ENCODE data around the gene AKR1B1.

AKR1B1 gene

DNA sequence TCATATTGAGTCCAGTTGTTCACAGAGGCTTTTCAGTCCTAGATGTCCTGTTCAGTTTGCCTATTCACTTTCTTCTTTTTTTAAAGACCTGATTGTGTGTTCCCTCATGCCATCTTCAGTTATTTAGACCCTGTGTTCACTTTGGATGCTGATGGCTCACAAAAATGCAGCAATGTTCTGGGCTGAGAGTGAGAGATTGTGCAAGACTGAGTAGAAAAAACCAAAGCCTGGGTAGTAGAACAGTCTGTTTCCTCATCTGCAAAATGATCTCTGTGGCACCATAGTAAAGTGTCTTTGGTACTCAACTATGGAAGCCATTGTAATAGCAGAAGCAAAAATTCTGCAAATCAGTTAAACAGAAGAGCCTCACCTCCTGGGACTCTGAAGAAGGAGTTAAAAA is 43.2 kb downstream of the AKR1B1 start:
- DNase-seq (ENCODE audit: low spot score), result no peak

DNA sequence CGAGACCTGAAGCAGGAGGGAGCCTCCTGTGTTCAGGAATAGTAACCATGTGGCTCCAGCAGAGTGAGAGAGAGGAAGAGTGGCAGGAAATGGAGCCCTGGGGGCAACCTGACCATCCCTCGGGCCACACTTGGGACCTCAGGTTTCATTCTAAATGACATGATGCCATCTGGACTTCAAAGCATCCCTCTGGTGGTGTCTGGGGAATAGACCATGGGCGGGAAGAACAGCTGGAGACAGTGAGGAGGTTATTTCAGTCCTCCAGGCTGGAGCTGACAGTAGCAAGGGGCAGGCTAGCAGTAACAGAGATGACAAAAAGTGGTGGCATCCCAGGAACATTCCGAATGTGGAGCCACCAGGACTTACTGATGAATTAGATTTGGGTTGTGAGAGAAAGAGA is 44.8 kb downstream of the AKR1B1 start:
- no peak for DNase-seq (ENCODE audit: low spot score)

DNA sequence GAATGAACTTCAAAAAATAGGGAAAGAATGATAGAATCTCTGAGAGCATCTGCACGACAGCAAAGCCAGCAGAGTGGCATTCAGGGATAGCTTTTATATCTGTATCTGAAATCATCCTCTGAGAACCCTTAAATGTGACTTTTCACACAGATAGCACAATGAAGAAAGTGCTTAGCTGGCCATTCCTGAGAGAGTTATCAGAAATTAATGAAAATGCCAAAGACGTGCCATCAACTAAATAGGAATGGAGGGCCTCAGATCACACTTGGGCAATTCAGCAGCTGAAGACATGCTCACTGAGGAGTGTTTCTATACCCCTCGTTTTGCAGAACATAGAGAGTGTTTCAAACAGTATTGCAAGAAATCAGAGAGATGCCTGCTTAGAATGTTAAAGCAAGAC is 51.6 kb downstream of the AKR1B1 start:
- no peak for DNase-seq (ENCODE audit: low spot score)

DNA sequence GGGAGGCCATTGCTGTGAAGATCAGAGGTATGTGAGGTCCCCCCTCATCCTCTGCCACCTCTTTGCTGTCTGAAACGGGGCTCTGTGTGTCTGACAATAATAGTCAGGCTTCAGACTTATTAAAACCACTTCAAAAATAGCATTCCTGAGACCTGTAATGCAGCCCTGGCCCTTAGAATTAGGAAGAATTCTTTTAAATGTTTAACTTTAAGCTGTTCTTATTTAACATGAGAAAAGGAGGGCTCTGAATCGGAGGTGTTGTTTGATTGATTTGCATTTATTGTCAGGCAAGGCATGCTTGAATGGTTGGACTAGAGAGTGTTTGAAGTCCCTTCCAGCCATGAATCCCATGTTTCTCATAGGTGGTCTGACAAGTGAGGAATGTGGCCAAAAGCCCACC is 52.5 kb downstream of the AKR1B1 start:
- no peak for DNase-seq (ENCODE audit: low spot score)

DNA sequence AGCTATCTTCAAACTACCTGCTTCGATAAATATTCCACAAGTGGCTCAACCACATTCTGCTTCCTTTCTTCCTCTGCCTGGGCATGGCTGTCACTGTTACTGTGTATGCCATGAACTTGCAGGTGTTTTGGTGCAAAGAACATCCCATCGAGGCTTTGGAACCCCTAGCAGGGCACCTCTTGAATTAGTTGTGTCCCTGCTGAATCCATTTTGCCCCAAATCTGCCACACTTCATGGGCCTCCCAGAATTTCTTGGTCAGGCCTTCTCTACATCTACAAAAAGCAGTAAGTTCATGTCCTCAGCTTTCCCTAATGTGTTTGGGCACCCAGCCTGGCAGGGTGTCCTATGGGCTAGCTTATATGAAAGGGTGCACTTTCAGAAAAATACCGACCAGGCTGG is 53.6 kb downstream of the AKR1B1 start:
- no peak for DNase-seq (ENCODE audit: low spot score)

DNA sequence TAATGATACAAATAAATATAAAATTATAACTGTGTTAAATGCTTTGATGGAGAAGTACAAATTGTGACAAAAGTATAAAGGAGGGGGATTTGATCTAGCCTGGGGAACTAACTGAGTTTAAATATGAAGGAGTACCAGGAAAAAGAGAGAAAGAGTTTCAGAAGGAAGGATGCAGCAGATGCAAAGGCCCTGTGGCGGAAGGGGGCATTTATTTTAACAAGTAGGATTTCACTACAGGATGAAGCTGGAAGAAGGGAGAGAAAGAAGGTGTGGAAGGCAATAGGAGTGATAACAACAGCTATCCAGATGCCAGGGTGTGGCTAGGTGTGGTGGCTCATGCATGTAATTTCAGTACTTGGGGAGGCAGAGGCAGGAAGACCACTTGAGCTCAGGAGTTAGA is 55.8 kb downstream of the AKR1B1 start:
- DNase-seq (ENCODE audit: low spot score), result no peak

DNA sequence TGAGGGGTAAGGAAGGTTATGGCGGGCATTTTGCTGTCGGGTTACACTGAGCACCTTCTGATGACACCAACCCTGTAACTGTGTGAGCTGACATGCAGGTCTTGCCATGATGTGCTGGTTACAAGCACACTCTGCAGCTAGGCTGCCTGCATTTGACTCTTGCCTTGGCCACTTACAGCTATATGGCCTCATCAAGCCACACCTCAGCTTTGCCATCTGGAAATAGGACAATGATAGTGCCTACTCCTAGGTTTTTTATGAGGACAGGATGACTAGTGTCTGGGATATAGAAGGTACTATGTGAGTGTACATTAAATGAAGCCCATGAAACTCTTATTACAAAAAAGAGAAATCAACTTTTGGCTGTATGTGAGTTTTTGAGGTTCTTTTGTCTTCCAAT is 58.0 kb downstream of the AKR1B1 start:
- DNase-seq (ENCODE audit: low spot score), result no peak

DNA sequence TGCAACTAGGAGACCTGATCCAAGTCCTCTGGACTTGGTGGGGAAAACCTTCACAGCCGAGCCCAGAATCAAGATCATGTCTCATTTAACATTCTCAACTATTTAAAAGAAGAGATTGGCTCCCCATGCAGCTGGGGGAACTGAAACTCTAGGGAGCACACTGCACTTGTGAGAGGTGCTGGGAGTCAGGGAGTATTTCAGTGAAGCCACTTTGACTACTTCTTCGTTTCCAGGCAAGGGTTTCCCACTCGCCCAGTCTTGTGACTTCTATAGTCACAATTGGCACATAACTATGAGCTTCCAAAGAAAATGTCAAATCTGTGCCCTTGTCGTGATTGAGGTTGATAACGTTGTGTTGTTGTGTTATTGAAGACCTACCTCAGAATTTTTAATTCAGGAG is 62.9 kb downstream of the AKR1B1 start:
- no peak for DNase-seq (ENCODE audit: low spot score)

DNA sequence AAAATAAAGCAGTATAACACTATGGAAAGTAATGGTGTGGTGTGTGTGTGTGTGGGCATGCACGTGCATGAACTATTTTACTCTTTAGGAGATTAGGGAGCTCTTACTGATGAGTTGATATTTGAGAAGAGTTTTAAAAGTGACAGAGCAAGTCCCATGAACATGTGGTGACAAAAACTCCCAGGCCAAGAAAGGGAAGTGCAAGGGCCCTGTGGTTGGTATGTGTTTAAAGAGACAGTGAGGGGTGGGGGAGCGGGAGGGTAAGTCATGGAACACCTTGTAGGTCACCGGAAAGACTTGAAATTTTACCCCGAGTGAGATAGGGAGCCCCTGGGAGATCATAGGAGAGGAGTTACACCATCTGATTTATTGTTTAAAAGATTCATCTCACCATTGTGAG is 63.3 kb downstream of the AKR1B1 start:
- no peak for DNase-seq (ENCODE audit: low spot score)

DNA sequence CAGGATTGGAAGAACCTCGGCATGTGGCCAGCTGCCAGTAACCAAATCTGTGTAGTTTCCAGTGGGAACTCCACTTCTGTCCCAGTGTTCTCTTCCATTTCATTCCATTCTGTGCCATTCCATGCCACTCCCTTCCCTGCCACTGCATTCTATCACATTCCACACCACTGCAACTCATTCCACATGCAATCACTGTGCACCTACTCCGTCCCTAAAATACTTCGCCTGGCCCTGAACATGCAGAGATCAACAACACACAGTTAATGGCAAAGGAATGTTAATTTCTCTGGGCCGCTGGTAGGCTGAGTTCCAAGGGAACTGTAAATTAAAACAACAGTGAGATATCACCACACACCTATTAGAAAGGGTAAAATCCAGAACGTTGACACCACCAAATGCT is 64.8 kb downstream of the AKR1B1 start:
- DNase-seq (ENCODE audit: low spot score), result no peak

Data from COLO829 (cell line).